ENCODE results near the gene RASGRP3.

DNA sequence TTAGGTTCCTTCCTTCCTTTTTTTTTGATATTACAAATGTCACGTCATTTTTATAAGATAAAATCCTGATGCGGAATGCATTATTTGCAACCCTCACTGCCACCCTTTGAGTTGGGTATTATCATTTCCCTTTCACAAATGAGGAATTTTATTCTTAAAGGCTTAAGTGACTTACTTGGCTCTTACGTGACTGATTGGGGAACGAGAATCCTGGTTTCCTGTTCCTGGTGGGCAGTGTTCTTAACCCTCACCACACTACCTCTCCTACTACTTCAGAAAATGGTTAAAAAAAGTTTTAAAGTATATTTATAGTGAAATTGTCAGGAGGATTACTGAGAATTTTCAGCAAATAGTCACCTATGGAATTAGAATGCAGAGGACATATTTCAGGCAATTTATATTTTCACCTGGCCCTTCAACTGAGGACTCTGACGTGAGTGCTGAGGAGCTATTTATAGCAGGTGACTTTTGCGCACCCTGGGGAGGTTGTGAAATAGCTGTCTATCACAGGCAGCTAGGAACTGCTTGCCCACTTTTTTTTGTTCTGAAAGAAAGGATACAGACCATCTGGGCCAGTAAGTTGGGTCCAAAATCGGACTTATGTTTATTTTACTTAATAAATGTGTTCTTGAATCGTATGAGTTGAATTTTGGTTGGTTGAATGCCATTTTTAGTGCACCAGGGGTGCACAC, 18.7 kb upstream of the RASGRP3 start:
- TF ChIP-seq CTCF (IDR thresholded peaks at IDR 0.05): no peak
- no peak for TF ChIP-seq POLR2A (IDR thresholded peaks at IDR 0.05)
- no peak for TF ChIP-seq POLR2AphosphoS5 (IDR thresholded peaks at IDR 0.05)
